H9 (cell line): ENCODE data around the gene VWA5B1. TPM values are rescaled to one million over a fixed set of nuclear protein-coding genes. Genes with fewer than 3 reads are reported as not detected.

Experiments used
- DNase-seq: peaks from one replicate; pipeline ENCODE4 v3.0.0-alpha.2; 2017
- H2AFZ ChIP-seq: one replicate; pipeline ENCODE4 v1.6.1; 2013; ENCODE audit warnings: mild to moderate bottlenecking, low read length, control low read depth, moderate library complexity
- H2AK5ac ChIP-seq: 2 replicates; pipeline ENCODE4 v1.6.1; 2013; ENCODE audit warnings: low read length, control low read depth, mixed read lengths; ENCODE audit not compliant: insufficient read length
- H2BK120ac ChIP-seq: one replicate; pipeline ENCODE4 v1.6.1; 2013; ENCODE audit warnings: low read depth, mild to moderate bottlenecking, low read length, control low read depth, inconsistent platforms; ENCODE audit not compliant: poor library complexity, severe bottlenecking
- H2BK12ac ChIP-seq: 2 replicates; pipeline ENCODE4 v1.6.1; 2013; ENCODE audit warnings: low read length, control low read depth, mixed read lengths, low read depth; ENCODE audit not compliant: insufficient read length
- H2BK15ac ChIP-seq: 2 replicates; pipeline ENCODE4 v1.6.1; 2013; ENCODE audit warnings: low read depth, low read length, control low read depth
- H2BK20ac ChIP-seq: one replicate; pipeline ENCODE4 v1.6.1; 2013; ENCODE audit warnings: low read depth, mild to moderate bottlenecking, low read length, control low read depth, inconsistent platforms; ENCODE audit not compliant: poor library complexity, severe bottlenecking
- H2BK5ac ChIP-seq: 2 replicates; pipeline ENCODE4 v1.6.1; 2013; ENCODE audit warnings: low read length, control low read depth, mixed read lengths; ENCODE audit not compliant: insufficient read length
- H3K14ac ChIP-seq: 2 replicates; pipeline ENCODE4 v1.6.1; 2013; ENCODE audit warnings: low read length, control low read depth; ENCODE audit not compliant: insufficient read depth
- H3K18ac ChIP-seq: 2 replicates; pipeline ENCODE4 v1.6.1; 2013; ENCODE audit warnings: low read depth, mild to moderate bottlenecking, mixed read lengths, low read length, control low read depth; ENCODE audit not compliant: insufficient read length
- H3K23ac ChIP-seq: 2 replicates; pipeline ENCODE4 v1.6.1; 2013; ENCODE audit warnings: low read length, control low read depth, mixed read lengths, low read depth; ENCODE audit not compliant: insufficient read length
- H3K23me2 ChIP-seq: 2 replicates; pipeline ENCODE4 v1.6.1; 2013; ENCODE audit warnings: low read depth, mild to moderate bottlenecking, mixed read lengths, low read length, control low read depth; ENCODE audit not compliant: insufficient read length, poor library complexity, severe bottlenecking
- H3K27ac ChIP-seq: 2 replicates; pipeline ENCODE4 v1.5.1; 2013; ENCODE audit warnings: low read length, control low read depth, mixed read lengths, low read depth; ENCODE audit not compliant: insufficient read length
- H3K27me3 ChIP-seq: 2 replicates; pipeline ENCODE4 v1.6.1; 2013; ENCODE audit warnings: low read length, control low read depth, inconsistent platforms; ENCODE audit not compliant: insufficient read depth
- H3K4ac ChIP-seq: 2 replicates; pipeline ENCODE4 v1.6.1; 2013; ENCODE audit warnings: low read depth, mild to moderate bottlenecking, control low read depth, inconsistent platforms, low read length, moderate library complexity
- H3K4me1 ChIP-seq: 2 replicates; pipeline ENCODE4 v1.6.1; 2013; ENCODE audit warnings: low read length, control low read depth, inconsistent platforms; ENCODE audit not compliant: insufficient read depth
- H3K4me2 ChIP-seq: 2 replicates; pipeline ENCODE4 v1.6.1; 2013; ENCODE audit warnings: low read length, control low read depth, mixed read lengths; ENCODE audit not compliant: insufficient read length, insufficient read depth
- H3K56ac ChIP-seq: 2 replicates; pipeline ENCODE4 v1.6.1; 2013; ENCODE audit warnings: low read depth, mild to moderate bottlenecking, mixed read lengths, low read length, control low read depth; ENCODE audit not compliant: insufficient read length
- H3K79me1 ChIP-seq: 2 replicates; pipeline ENCODE4 v1.6.1; 2013; ENCODE audit warnings: low read depth, mild to moderate bottlenecking, moderate library complexity, low read length, control low read depth, inconsistent platforms; ENCODE audit not compliant: insufficient read depth, poor library complexity, severe bottlenecking
- H3K79me2 ChIP-seq: 2 replicates; pipeline ENCODE4 v1.6.1; 2013; ENCODE audit warnings: low read length, control low read depth, inconsistent platforms; ENCODE audit not compliant: insufficient read depth
- H3K9ac ChIP-seq: 2 replicates; pipeline ENCODE4 v1.6.1; 2013; ENCODE audit warnings: low read length, control low read depth, mixed read lengths; ENCODE audit not compliant: insufficient read length; ENCODE audit errors: extremely low read depth
- H3K9me3 ChIP-seq: one replicate; pipeline ENCODE4 v1.6.1; 2013; ENCODE audit warnings: low read depth, low read length, inconsistent platforms; ENCODE audit not compliant: control insufficient read depth
- H3T11ph ChIP-seq: one replicate; pipeline ENCODE4 v1.6.1; 2013; ENCODE audit warnings: mild to moderate bottlenecking, low read length, control low read depth, inconsistent platforms
- H4K20me1 ChIP-seq: one replicate; pipeline ENCODE4 v1.6.1; 2013; ENCODE audit not compliant: control insufficient read depth, insufficient read length, insufficient read depth
- H4K5ac ChIP-seq: 2 replicates; pipeline ENCODE4 v1.6.1; 2013; ENCODE audit warnings: low read depth, mild to moderate bottlenecking, mixed read lengths, low read length, control low read depth; ENCODE audit not compliant: insufficient read length
- H4K8ac ChIP-seq: replicated peaks from 2 replicates; pipeline ENCODE4 v1.6.1; 2013; ENCODE audit warnings: low read length, control low read depth, mixed read lengths, low read depth; ENCODE audit not compliant: insufficient read length
- H4K91ac ChIP-seq: 2 replicates; pipeline ENCODE4 v1.6.1; 2013; ENCODE audit warnings: low read depth, mild to moderate bottlenecking, moderate library complexity, mixed read lengths, low read length, control low read depth; ENCODE audit not compliant: insufficient read length
- H3K27ac Mint-ChIP-seq, 3 experiments: 2 replicates in 2 of 3; 3 replicates in 1 of 3; pipeline ENCODE4 v1.8.0; 2020 to 2021; ENCODE audit warnings: mixed read lengths in 3 of 3, mild to moderate bottlenecking in 1 of 3, moderate library complexity in 1 of 3
- H3K27me3 Mint-ChIP-seq: 2 replicates; pipeline ENCODE4 v1.8.0; 2021; ENCODE audit warnings: low read depth, mild to moderate bottlenecking, moderate library complexity, mixed read lengths
- H3K36me3 Mint-ChIP-seq, 3 experiments: 2 replicates in 2 of 3; 3 replicates in 1 of 3; pipeline ENCODE4 v1.8.0; 2020 to 2021; ENCODE audit warnings: low read depth in 3 of 3, mixed read lengths in 3 of 3; ENCODE audit not compliant: insufficient read depth in 1 of 3
- H3K4me1 Mint-ChIP-seq, 2 experiments: 2 replicates each; pipeline ENCODE4 v1.8.0; 2020; ENCODE audit warnings: mixed read lengths in 2 of 2
- H3K4me3 Mint-ChIP-seq, 2 experiments: 2 replicates in 1 of 2; 3 replicates in 1 of 2; pipeline ENCODE4 v1.8.0; 2020 to 2021; ENCODE audit warnings: mild to moderate bottlenecking in 2 of 2, mixed read lengths in 2 of 2, moderate library complexity in 1 of 2
- H3K9me3 Mint-ChIP-seq, 2 experiments: 2 replicates in 1 of 2; 3 replicates in 1 of 2; pipeline ENCODE4 v1.8.0; 2020; ENCODE audit warnings: mild to moderate bottlenecking in 2 of 2, mixed read lengths in 2 of 2, moderate library complexity in 1 of 2
- CTCF ChIP-seq: fragments of 200-600 bp; sonication (generic); conservative IDR thresholded peaks from 3 replicates; pipeline ENCODE4 v1.8.0; 2021; ENCODE audit warnings: antibody characterized with exemption, mild to moderate bottlenecking
- WGBS: extraction: QIAGEN DNeasy Blood & Tissue Kit; methylation state at CpG from one replicate; pipeline ENCODE4 v1.1.7; 2013; ENCODE audit warnings: missing lambda C conversion rate, low lambda C conversion rate, mixed read lengths; ENCODE audit not compliant: insufficient read length; ENCODE audit errors: extremely low coverage; 5-methylcytosine and 5-hydroxymethylcytosine counted together
- total RNA-seq: library from RNA; stranded (reverse); gene quantifications from 2 replicates; pipeline ENCODE4 v1.2.1, GENCODE V29; 2021

Gene VWA5B1
- total RNA-seq, 1 experiment from 2014 or later: not detected

- H3K4me2 ChIP-seq: no peak overlapping the region
- H3K27ac Mint-ChIP-seq: no peak overlapping the region
- H2BK5ac ChIP-seq: no peak overlapping the region
- TF ChIP-seq CTCF: no peak
- no peak overlapping the region for H3T11ph ChIP-seq
- H2BK120ac ChIP-seq: no peak overlapping the region
- no peak overlapping the region for H3K56ac ChIP-seq
- no peaks in the 10 kb centered on the region for H3K79me1 ChIP-seq
- no peak overlapping the region for H3K4me3 Mint-ChIP-seq
- no peaks in the 10 kb centered on the region for H4K20me1 ChIP-seq
- H3K27me3 ChIP-seq: peaks cover 6% of the 10 kb centered on the region; the same call in 1 of the 2 replicates
- no peak overlapping the region for H3K4ac ChIP-seq
- no peak overlapping the region for H3K27ac ChIP-seq
- no peak overlapping the region for H3K9ac ChIP-seq
- H3K4me1 Mint-ChIP-seq: peaks cover 2 to 12% of the 10 kb centered on the region in 2 experiments; a peak in 3 of 4 replicates
- H3K23me2 ChIP-seq: no peaks in the 10 kb centered on the region
- H3K14ac ChIP-seq: peak overlapping the region; percentile 17; the same call in 1 of the 2 replicates
- no peak overlapping the region for H2BK12ac ChIP-seq
- no peak overlapping the region for H2BK15ac ChIP-seq
- H3K4me1 ChIP-seq: no peaks in the 10 kb centered on the region
- no peak overlapping the region for H2AK5ac ChIP-seq
- no peak overlapping the region for H4K91ac ChIP-seq
- no peak overlapping the region for H4K8ac ChIP-seq
- H4K5ac ChIP-seq: no peak overlapping the region
- no peak overlapping the region for H2AFZ ChIP-seq
- DNase-seq: no peak
- no peaks in the 10 kb centered on the region for H3K79me2 ChIP-seq
- WGBS: no CpG with 5 or more reads among the region's 4 CpGs
- no peak overlapping the region for H2BK20ac ChIP-seq
- peaks cover 95% of the 10 kb centered on the region for H3K27me3 Mint-ChIP-seq
- no peaks in the 10 kb centered on the region for H3K9me3 ChIP-seq
- H3K9me3 Mint-ChIP-seq: no peaks in the 10 kb centered on the region; a peak in 1 of 5 replicates
- no peak overlapping the region for H3K23ac ChIP-seq
- no peaks in the 10 kb centered on the region for H3K36me3 Mint-ChIP-seq
- no peak overlapping the region for H3K18ac ChIP-seq
These were observed 85.5 kb downstream of the VWA5B1 start for GRCh38 chr1:20376171-20376570.
